HEK293 (cell line): Measurements from ENCODE around the gene GREB1L.

Source experiments
- CTCF ChIA-PET: fragments of 350-600 bp; formaldehyde crosslinking; extraction: SDS; loops from one replicate; lab custom pipeline; 2021; ENCODE audit warnings: antibody characterized with exemption; lab: Yijun Ruan, JAX
- POLR2A ChIA-PET: fragments of 300-600 bp; formaldehyde crosslinking; extraction: SDS; loops from one replicate; lab custom pipeline; 2020; ENCODE audit warnings: antibody characterized with exemption, inconsistent platforms; lab: Yijun Ruan, JAX
- H3K27ac ChIP-seq: fragments of 200-500 bp; sonication (Bioruptor generic); 2 replicates; pipeline ENCODE4 v1.5.1; 2014; ENCODE audit warnings: low read depth, low read length, control low read depth, inconsistent platforms; ENCODE audit errors: extremely low read depth
- H3K36me3 ChIP-seq, 2 experiments: fragments of 200-500 bp in 1 of 2; sonication (Bioruptor generic) in 1 of 2; 1 replicate in 1 of 2; 2 replicates in 1 of 2; pipeline ENCODE4 v1.5.1; 2014 to 2017; ENCODE audit warnings: inconsistent platforms in 2 of 2, low read length in 2 of 2; ENCODE audit not compliant: control insufficient read depth in 2 of 2, insufficient read depth in 1 of 2
- H3K4me1 ChIP-seq: fragments of 200-500 bp; sonication (Bioruptor generic); 2 replicates; pipeline ENCODE4 v1.5.1; 2014; ENCODE audit warnings: mild to moderate bottlenecking, low read length, inconsistent platforms; ENCODE audit not compliant: control insufficient read depth, insufficient read depth
- H3K4me3 ChIP-seq: 2 replicates; pipeline ENCODE4 v1.5.1; 2011; ENCODE audit warnings: low read depth, mild to moderate bottlenecking, control low read depth, low read length, moderate library complexity
- H3K9me3 ChIP-seq: fragments of 200-500 bp; sonication (Bioruptor generic); 2 replicates; pipeline ENCODE4 v1.5.1; 2014; ENCODE audit warnings: low read depth, low read length, inconsistent platforms; ENCODE audit not compliant: control insufficient read depth, insufficient read depth
- BCL6B ChIP-seq: fragments of 450-650 bp; formaldehyde crosslinking; IDR thresholded peaks from 2 replicates; pipeline ENCODE4 v1.5.1; 2017; ENCODE audit warnings: missing biosample characterization, missing genetic modification characterization
- ELK4 ChIP-seq: IDR thresholded peaks from 2 replicates; pipeline ENCODE4 v1.6.1; 2011; ENCODE audit warnings: mild to moderate bottlenecking, low read depth, low read length, borderline replicate concordance
- GFI1B ChIP-seq: fragments of 450-650 bp; formaldehyde crosslinking; IDR thresholded peaks from 2 replicates; pipeline ENCODE4 v1.5.1; 2016; ENCODE audit warnings: missing biosample characterization, missing genetic modification characterization
- GLI2 ChIP-seq: fragments of 450-650 bp; formaldehyde crosslinking; IDR thresholded peaks from 2 replicates; pipeline ENCODE4; 2017; ENCODE audit warnings: missing biosample characterization, missing genetic modification characterization, low read depth, borderline replicate concordance
- HOXD13 ChIP-seq: sonication (generic); formaldehyde crosslinking; IDR thresholded peaks from 2 replicates; pipeline ENCODE4 v1.8.0; 2022; ENCODE audit warnings: missing genetic modification reagents, borderline replicate concordance
- KLF17 ChIP-seq: fragments of 450-650 bp; formaldehyde crosslinking; IDR thresholded peaks from 2 replicates; pipeline ENCODE4 v1.5.1; 2016; ENCODE audit warnings: missing biosample characterization, missing genetic modification characterization
- PATZ1 ChIP-seq: fragments of 450-650 bp; formaldehyde crosslinking; IDR thresholded peaks from 2 replicates; pipeline ENCODE4 v1.5.1; 2016; ENCODE audit warnings: missing biosample characterization, missing genetic modification characterization
- PRDM6 ChIP-seq: fragments of 450-650 bp; formaldehyde crosslinking; IDR thresholded peaks from 2 replicates; pipeline ENCODE4 v1.5.1; 2017; ENCODE audit warnings: missing biosample characterization, missing genetic modification characterization
- SALL2 ChIP-seq: fragments of 450-650 bp; formaldehyde crosslinking; IDR thresholded peaks from 2 replicates; pipeline ENCODE4 v1.5.0; 2017; ENCODE audit warnings: missing biosample characterization, mild to moderate bottlenecking, missing genetic modification characterization, borderline replicate concordance
- SCRT2 ChIP-seq: fragments of 450-650 bp; formaldehyde crosslinking; IDR thresholded peaks from 2 replicates; pipeline ENCODE4 v1.5.1; 2016; ENCODE audit warnings: missing biosample characterization, missing genetic modification characterization
- TCF7L2 ChIP-seq: IDR thresholded peaks from 2 replicates; pipeline ENCODE4 v1.6.1; 2011; ENCODE audit warnings: low read depth, mild to moderate bottlenecking, inconsistent platforms, low read length, moderate library complexity, borderline replicate concordance
- ZNF169 ChIP-seq: fragments of 450-650 bp; formaldehyde crosslinking; IDR thresholded peaks from 2 replicates; pipeline ENCODE4 v1.5.1; 2016; ENCODE audit warnings: missing biosample characterization, missing genetic modification characterization
- ZNF26 ChIP-seq: fragments of 450-650 bp; formaldehyde crosslinking; IDR thresholded peaks from 2 replicates; pipeline ENCODE4 v1.5.1; 2016; ENCODE audit warnings: missing biosample characterization, missing genetic modification characterization
- ZNF274 ChIP-seq, 2 experiments: fragments of 200-500 bp in 1 of 2; fragments of 450-650 bp in 1 of 2; sonication (Bioruptor generic) in 1 of 2; formaldehyde crosslinking in 1 of 2; IDR thresholded peaks; 2 replicates each; pipeline versions ENCODE4 v1.5.1 to v1.6.1; 2014 to 2016; ENCODE audit warnings: borderline replicate concordance in 1 of 2, inconsistent platforms in 1 of 2, low read length in 1 of 2, missing biosample characterization in 1 of 2, missing genetic modification characterization in 1 of 2
- ZNF324 ChIP-seq: fragments of 450-650 bp; formaldehyde crosslinking; IDR thresholded peaks from 2 replicates; pipeline ENCODE4 v1.5.1; 2016; ENCODE audit warnings: missing biosample characterization, missing genetic modification characterization
- ZNF341 ChIP-seq: fragments of 450-650 bp; formaldehyde crosslinking; IDR thresholded peaks from 2 replicates; pipeline ENCODE4; 2016; ENCODE audit warnings: low read depth, missing biosample characterization, missing genetic modification characterization
- ZNF366 ChIP-seq: fragments of 450-650 bp; formaldehyde crosslinking; conservative IDR thresholded peaks from 2 replicates; pipeline ENCODE4 v1.5.1; 2016; ENCODE audit warnings: missing biosample characterization, missing genetic modification characterization
- ZNF433 ChIP-seq: fragments of 450-650 bp; formaldehyde crosslinking; IDR thresholded peaks from 2 replicates; pipeline ENCODE4 v1.5.1; 2016; ENCODE audit warnings: missing biosample characterization, missing genetic modification characterization, low read depth
- ZNF48 ChIP-seq: fragments of 450-650 bp; formaldehyde crosslinking; IDR thresholded peaks from 2 replicates; pipeline ENCODE4 v1.5.1; 2016; ENCODE audit warnings: missing biosample characterization, missing genetic modification characterization
- ZNF488 ChIP-seq: fragments of 450-650 bp; formaldehyde crosslinking; IDR thresholded peaks from 2 replicates; pipeline ENCODE4 v1.5.1; 2016; ENCODE audit warnings: missing biosample characterization, missing genetic modification characterization
- ZNF555 ChIP-seq: fragments of 450-650 bp; formaldehyde crosslinking; conservative IDR thresholded peaks from 2 replicates; pipeline ENCODE4 v1.5.1; 2017; ENCODE audit warnings: missing biosample characterization, mild to moderate bottlenecking, missing genetic modification characterization, inconsistent platforms
- ZNF558 ChIP-seq: fragments of 450-650 bp; formaldehyde crosslinking; IDR thresholded peaks from 2 replicates; pipeline ENCODE4 v1.5.1; 2016; ENCODE audit warnings: missing biosample characterization, missing genetic modification characterization
- ZNF621 ChIP-seq: fragments of 450-650 bp; formaldehyde crosslinking; IDR thresholded peaks from 2 replicates; pipeline ENCODE4 v1.5.1; 2017; ENCODE audit warnings: missing biosample characterization, missing genetic modification characterization
- ZNF777 ChIP-seq: fragments of 450-650 bp; formaldehyde crosslinking; IDR thresholded peaks from 2 replicates; pipeline ENCODE4 v1.5.1; 2017; ENCODE audit warnings: missing biosample characterization, missing genetic modification characterization, borderline replicate concordance
- ZSCAN30 ChIP-seq: fragments of 450-650 bp; IDR thresholded peaks from 2 replicates; pipeline ENCODE4 v1.5.1; 2018; ENCODE audit warnings: missing biosample characterization, mild to moderate bottlenecking, missing genetic modification characterization, moderate library complexity

The GREB1L gene

GRCh38 chr18:21457179-21457535 lies 215.1 kb downstream of the GREB1L start:
- ChIA-PET POLR2A (interaction anchor here (0.5 kb wide), 1 partner anchor 233 kb away, joined by 4 read pairs; no protein-coding TSS in a partner anchor), CTCF (interaction anchor here (1.1 kb wide), 1 partner anchor 265 kb away, joined by 4 read pairs; no protein-coding TSS in a partner anchor)
- Histone ChIP-seq H3K9me3 (no peaks in the 10 kb centered on the region), H3K4me3 (no peak overlapping the region), H3K36me3 (peaks cover 6 to 27% of the 10 kb centered on the region in 2 experiments; a peak in 2 of 3 replicates)
- TF ChIP-seq ZNF274 (IDR thresholded peaks at IDR 0.05; ENCODE audit: low read length) (no peak), ZNF274 (tag by site-specific recombination; IDR thresholded peaks at IDR 0.05; ENCODE audit: borderline replicate concordance) (no peak), ZNF433 (tag by site-specific recombination) (no peak), GLI2 (no peak), ZNF621 (tag by site-specific recombination) (no peak), ZNF26 (tag by site-specific recombination) (no peak)
- TF ChIP-seq, all 188 proteins: peak for 0
- Histone ChIP-seq H3K27ac (no peak overlapping the region), H3K4me1 (0 out of 2 replicates have a peak, but pooled peaks cover 2% of the 10 kb centered on the region)

- no peak overlapping the region for H3K27ac ChIP-seq
- TF ChIP-seq KLF17 (tag by site-specific recombination) (no peak), ZNF488 (tag by site-specific recombination) (no peak), ZNF555 (no peak), ZNF169 (tag by site-specific recombination) (no peak), ZSCAN30 (tag by site-specific recombination) (no peak), PATZ1 (no peak), SALL2 (tag by site-specific recombination) (no peak), ZNF341 (tag by site-specific recombination) (no peak), ELK4 (no peak), ZNF324 (tag by site-specific recombination) (no peak), ZNF558 (tag by site-specific recombination) (no peak), TCF7L2 (no peak), GFI1B (tag by site-specific recombination) (no peak), ZNF48 (tag by site-specific recombination) (no peak), BCL6B (no peak), HOXD13 (CRISPR knock-in tag) (no peak), ZNF366 (no peak), PRDM6 (tag by site-specific recombination) (no peak), ZNF777 (tag by site-specific recombination) (no peak), SCRT2 (no peak)
- TF ChIP-seq, all 188 proteins: peak for 0
- ChIA-PET CTCF (interaction anchor here (0.5 kb wide), 1 partner anchor 30 kb away, joined by 3 read pairs; no protein-coding TSS in a partner anchor), POLR2A (no interaction called here)
- no peak overlapping the region for H3K4me3 ChIP-seq
- no peaks in the 10 kb centered on the region for H3K9me3 ChIP-seq
- 0 out of 2 replicates have a peak, but pooled peaks cover 2% of the 10 kb centered on the region for H3K4me1 ChIP-seq
- H3K36me3 ChIP-seq = peaks cover 6 to 20% of the 10 kb centered on the region in 2 experiments; a peak in 2 of 3 replicates
These were observed 216.3 kb downstream of the GREB1L start for GRCh38 chr18:21458310-21458709.
